Activated CD8-positive, alpha-beta T cell treated with anti-CD3 and anti-CD28 coated beads, Interleukin-2, amount 10 ng/mL, durations not matched to agents 7 days and 5 days (primary cell): Measurements from ENCODE around the gene GPR132. TPM values are rescaled to one million over a fixed set of nuclear protein-coding genes. Genes with fewer than 3 reads are reported as not detected.

ENCODE experiments used
- ATAC-seq: fragments of 150-1000 bp; cut with Tn5 transposase; one replicate; pipeline ENCODE4 v1.10.0; 2021; ENCODE audit warnings: moderate library complexity
- CTCF ChIA-PET: fragments of 350-600 bp; sonication (Branson Sonifier 250); formaldehyde crosslinking; loops from one replicate; lab custom pipeline; 2021; ENCODE audit warnings: antibody characterized with exemption; lab: Charles Lee
- POLR2A ChIA-PET: fragments of 350-600 bp; sonication (Branson Sonifier 250); formaldehyde crosslinking; loops from one replicate; lab custom pipeline; 2021; ENCODE audit warnings: antibody characterized with exemption; lab: Charles Lee
- DNase-seq: peaks from one replicate; pipeline ENCODE4 v3.0.0-alpha.2; 2020
- H3K27ac Mint-ChIP-seq: one replicate; pipeline ENCODE4 v1.8.0; 2021; ENCODE audit warnings: mild to moderate bottlenecking, mixed read lengths
- H3K27me3 Mint-ChIP-seq: one replicate; pipeline ENCODE4 v1.8.0; 2021; ENCODE audit warnings: low read depth, mixed read lengths
- H3K36me3 Mint-ChIP-seq: one replicate; pipeline ENCODE4 v1.8.0; 2021; ENCODE audit warnings: low read depth, mixed read lengths
- H3K4me1 Mint-ChIP-seq: one replicate; pipeline ENCODE4 v1.8.0; 2021; ENCODE audit warnings: low read depth, mixed read lengths
- H3K4me3 Mint-ChIP-seq: one replicate; pipeline ENCODE4 v1.8.0; 2021; ENCODE audit warnings: mild to moderate bottlenecking, mixed read lengths
- H3K9me3 Mint-ChIP-seq: one replicate; pipeline ENCODE4 v1.8.0; 2022; ENCODE audit warnings: mixed read lengths; ENCODE audit not compliant: insufficient read depth
- total RNA-seq, 2 experiments: library from RNA; stranded (reverse); gene quantifications; one replicate each; pipeline ENCODE4 v1.2.3, GENCODE V29; 2021

The GPR132 gene
- total RNA-seq, 2 experiments from 2014 or later: 35.7 to 40.4 TPM

GRCh38 chr14:105059925-105060565 is 5.2 kb downstream of the GPR132 start:
- H3K4me3 Mint-ChIP-seq: peak overlapping the region; percentile 88
- peaks cover 52% of the 10 kb centered on the region for H3K36me3 Mint-ChIP-seq
- ChIA-PET POLR2A (interaction anchor here (0.9 to 1.2 kb wide), 3 partner anchors 12 to 39 kb away, joined by 3 read pairs; partner anchors contain the start of gene CDCA4), CTCF (interaction anchor here (0.8 to 12.2 kb wide), 6 partner anchors 7 to 84 kb away, joined by 3 to 134 read pairs (median 3); no protein-coding TSS in a partner anchor)
- no peaks in the 10 kb centered on the region for H3K9me3 Mint-ChIP-seq
- H3K4me1 Mint-ChIP-seq: peaks cover 59% of the 10 kb centered on the region
- ATAC-seq (no peak), DNase-seq (no peak)
- peak overlapping the region; percentile 93 for H3K27ac Mint-ChIP-seq
- H3K27me3 Mint-ChIP-seq: no peaks in the 10 kb centered on the region

- H3K4me1 Mint-ChIP-seq: peaks cover 54% of the 10 kb centered on the region
- peaks cover 45% of the 10 kb centered on the region for H3K36me3 Mint-ChIP-seq
- H3K9me3 Mint-ChIP-seq: no peaks in the 10 kb centered on the region
- peak overlapping the region; percentile 88 for H3K4me3 Mint-ChIP-seq
- POLR2A ChIA-PET: interaction anchor here (0.9 to 1.5 kb wide), 4 partner anchors 11 to 241 kb away, joined by 3 to 5 read pairs (median 3); partner anchors contain the start of genes BRF1 and CDCA4
- CTCF ChIA-PET: interaction anchor here (0.8 to 12.2 kb wide), 8 partner anchors 8 to 29 kb away, joined by 3 to 134 read pairs (median 4); no protein-coding TSS in a partner anchor
- peak overlapping the region; percentile 93 for H3K27ac Mint-ChIP-seq
- ATAC-seq: peak; percentile 16
- peak; percentile 56 for DNase-seq
- no peaks in the 10 kb centered on the region for H3K27me3 Mint-ChIP-seq
These were observed 6.0 kb downstream of the GPR132 start for GRCh38 chr14:105059035-105059924.

DNA sequence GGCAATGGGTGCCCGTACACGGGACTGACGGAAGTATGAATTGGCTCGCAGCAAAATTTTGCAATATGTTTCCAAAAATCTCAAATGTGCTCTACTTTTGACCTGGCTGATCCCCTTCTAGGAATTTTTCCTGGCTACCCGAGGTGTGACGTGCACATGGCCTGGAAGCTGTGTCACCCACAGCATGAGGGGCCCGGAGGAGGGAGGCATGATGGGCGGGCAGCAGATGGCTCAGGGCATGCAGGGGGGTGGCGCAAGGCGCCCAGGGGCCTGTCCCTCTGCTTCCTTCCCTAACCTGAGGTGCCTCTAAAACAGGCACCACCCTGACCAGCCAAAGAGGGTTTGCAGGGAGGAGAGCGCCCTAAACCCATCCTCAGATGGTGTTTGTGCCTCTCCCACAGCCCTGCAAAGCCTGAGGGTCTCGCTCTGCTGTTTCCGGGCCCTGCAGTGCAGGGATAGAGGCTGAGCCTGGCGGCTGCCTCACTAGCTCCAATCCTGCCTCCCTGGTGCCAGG is 6.7 kb downstream of the GPR132 start:
- no peaks in the 10 kb centered on the region for H3K27me3 Mint-ChIP-seq
- H3K4me3 Mint-ChIP-seq: no peak overlapping the region
- CTCF ChIA-PET: interaction anchor here (0.9 to 12.2 kb wide), 6 partner anchors 9 to 46 kb away, joined by 3 to 134 read pairs (median 6); no protein-coding TSS in a partner anchor
- H3K9me3 Mint-ChIP-seq: no peaks in the 10 kb centered on the region
- POLR2A ChIA-PET: interaction anchor here (1.5 kb wide), 1 partner anchor 242 kb away, joined by 5 read pairs; the partner anchor contains the start of gene BRF1
- H3K27ac Mint-ChIP-seq: peak overlapping the region; percentile 93
- ATAC-seq (no peak), DNase-seq (no peak)
- peaks cover 47% of the 10 kb centered on the region for H3K4me1 Mint-ChIP-seq
- peaks cover 47% of the 10 kb centered on the region for H3K36me3 Mint-ChIP-seq

- no peak overlapping the region for H3K27ac Mint-ChIP-seq
These were observed 8.9 kb downstream of the GPR132 start for GRCh38 chr14:105056303-105056831.

GRCh38 chr14:105055736-105056302 is 9.4 kb downstream of the GPR132 start:
- no peak overlapping the region for H3K27ac Mint-ChIP-seq

More at GRCh38 chr14:105056303-105056831, 8.9 kb downstream of the GPR132 start:
- Mint-ChIP-seq H3K27me3 (no peaks in the 10 kb centered on the region), H3K36me3 (peaks cover 49% of the 10 kb centered on the region), H3K4me1 (peaks cover 31% of the 10 kb centered on the region), H3K9me3 (no peaks in the 10 kb centered on the region), H3K4me3 (no peak overlapping the region)
- ATAC-seq (no peak), DNase-seq (no peak)
- CTCF ChIA-PET: interaction anchor here (1.4 to 12.2 kb wide), 3 partner anchors 9 to 32 kb away, joined by 4 to 134 read pairs (median 6); partner anchors contain the start of gene GPR132
- POLR2A ChIA-PET: interaction anchor here (1.0 kb wide), 1 partner anchor 21 kb away, joined by 3 read pairs; no protein-coding TSS in a partner anchor

DNA sequence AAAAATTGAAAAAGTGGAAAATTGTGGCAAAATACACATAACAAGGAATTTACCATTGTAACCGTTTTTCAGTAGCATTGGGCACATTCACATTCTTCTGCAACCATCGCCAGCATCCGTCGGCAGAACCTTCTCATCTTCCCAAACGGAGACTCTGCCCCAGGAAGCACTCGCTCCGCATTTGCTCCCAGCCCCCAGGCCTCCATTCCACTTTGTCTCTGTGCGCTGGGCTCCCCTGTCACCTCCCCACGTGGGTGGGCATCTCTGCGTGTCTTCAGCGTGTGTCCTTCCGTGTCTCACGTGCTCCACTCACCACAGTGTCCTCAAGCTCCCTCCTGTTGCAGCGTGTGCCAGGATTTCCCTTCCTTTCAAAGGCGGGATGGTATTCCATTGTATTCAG is 9.9 kb downstream of the GPR132 start:
- no peak overlapping the region for H3K27ac Mint-ChIP-seq
- H3K9me3 Mint-ChIP-seq: no peaks in the 10 kb centered on the region
- ChIA-PET POLR2A (no interaction called here), CTCF (no interaction called here)
- no peak overlapping the region for H3K4me3 Mint-ChIP-seq
- no peak for DNase-seq
- no peaks in the 10 kb centered on the region for H3K27me3 Mint-ChIP-seq
- peaks cover 49% of the 10 kb centered on the region for H3K36me3 Mint-ChIP-seq
- ATAC-seq: no peak
- peaks cover 24% of the 10 kb centered on the region for H3K4me1 Mint-ChIP-seq

More at GRCh38 chr14:105055736-105056302, 9.4 kb downstream of the GPR132 start:
- Mint-ChIP-seq H3K27me3 (no peaks in the 10 kb centered on the region), H3K4me3 (no peak overlapping the region), H3K9me3 (no peaks in the 10 kb centered on the region), H3K4me1 (peaks cover 29% of the 10 kb centered on the region), H3K36me3 (peaks cover 54% of the 10 kb centered on the region)
- ChIA-PET CTCF (interaction anchor here (1.4 to 1.8 kb wide), 2 partner anchors 9 to 10 kb away, joined by 4 to 6 read pairs; partner anchors contain the start of gene GPR132), POLR2A (no interaction called here)
- ATAC-seq: no peak
- no peak for DNase-seq

- no peaks in the 10 kb centered on the region for H3K9me3 Mint-ChIP-seq
- ATAC-seq (no peak), DNase-seq (no peak)
- no peak overlapping the region for H3K27ac Mint-ChIP-seq
- H3K36me3 Mint-ChIP-seq: peaks cover 50% of the 10 kb centered on the region
- H3K4me1 Mint-ChIP-seq: peaks cover 11% of the 10 kb centered on the region
- H3K4me3 Mint-ChIP-seq: no peak overlapping the region
- ChIA-PET CTCF (interaction anchor here (1.1 kb wide), 2 partner anchors 9 to 33 kb away, joined by 3 to 4 read pairs; no protein-coding TSS in a partner anchor), POLR2A (interaction anchor here (1.4 kb wide), 1 partner anchor 12 kb away, joined by 6 read pairs; the partner anchor contains the start of gene GPR132)
- no peaks in the 10 kb centered on the region for H3K27me3 Mint-ChIP-seq
These were observed 11.2 kb downstream of the GPR132 start for GRCh38 chr14:105053996-105054395.

GRCh38 chr14:105053421-105053820 is 11.8 kb downstream of the GPR132 start:
- Mint-ChIP-seq H3K27me3 (no peaks in the 10 kb centered on the region), H3K9me3 (no peaks in the 10 kb centered on the region), H3K4me1 (peaks cover 6% of the 10 kb centered on the region), H3K4me3 (no peak overlapping the region), H3K36me3 (peaks cover 50% of the 10 kb centered on the region), H3K27ac (no peak overlapping the region)
- CTCF ChIA-PET: interaction anchor here (1.1 kb wide), 2 partner anchors 8 to 34 kb away, joined by 3 to 4 read pairs; no protein-coding TSS in a partner anchor
- DNase-seq (no peak), ATAC-seq (no peak)
- POLR2A ChIA-PET: interaction anchor here (1.4 kb wide), 1 partner anchor 12 kb away, joined by 6 read pairs; the partner anchor contains the start of gene GPR132

DNA sequence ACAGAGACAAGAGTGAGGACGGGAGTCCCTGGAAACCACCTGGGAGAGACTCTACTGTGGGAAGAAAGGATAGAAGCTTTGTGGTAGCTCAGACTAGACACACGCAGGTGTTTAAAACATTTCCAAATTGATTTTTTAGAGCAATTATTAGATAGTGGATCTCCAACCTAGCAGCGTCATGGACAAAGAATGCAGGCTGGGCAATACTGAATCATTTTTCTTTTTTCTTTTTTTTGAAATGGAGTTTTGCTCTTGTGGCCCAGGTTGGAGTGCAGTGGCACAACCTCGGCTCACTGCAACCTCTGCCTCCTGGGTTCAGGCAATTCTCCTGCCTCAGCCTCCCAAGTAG is 13.1 kb downstream of the GPR132 start:
- CTCF ChIA-PET: no interaction called here
- POLR2A ChIA-PET: no interaction called here
- H3K4me1 Mint-ChIP-seq: peaks cover 1% of the 10 kb centered on the region
- H3K4me3 Mint-ChIP-seq: no peak overlapping the region
- ATAC-seq (no peak), DNase-seq (no peak)
- no peaks in the 10 kb centered on the region for H3K27me3 Mint-ChIP-seq
- H3K9me3 Mint-ChIP-seq: no peaks in the 10 kb centered on the region
- H3K36me3 Mint-ChIP-seq: peaks cover 45% of the 10 kb centered on the region
- H3K27ac Mint-ChIP-seq: no peak overlapping the region

DNA sequence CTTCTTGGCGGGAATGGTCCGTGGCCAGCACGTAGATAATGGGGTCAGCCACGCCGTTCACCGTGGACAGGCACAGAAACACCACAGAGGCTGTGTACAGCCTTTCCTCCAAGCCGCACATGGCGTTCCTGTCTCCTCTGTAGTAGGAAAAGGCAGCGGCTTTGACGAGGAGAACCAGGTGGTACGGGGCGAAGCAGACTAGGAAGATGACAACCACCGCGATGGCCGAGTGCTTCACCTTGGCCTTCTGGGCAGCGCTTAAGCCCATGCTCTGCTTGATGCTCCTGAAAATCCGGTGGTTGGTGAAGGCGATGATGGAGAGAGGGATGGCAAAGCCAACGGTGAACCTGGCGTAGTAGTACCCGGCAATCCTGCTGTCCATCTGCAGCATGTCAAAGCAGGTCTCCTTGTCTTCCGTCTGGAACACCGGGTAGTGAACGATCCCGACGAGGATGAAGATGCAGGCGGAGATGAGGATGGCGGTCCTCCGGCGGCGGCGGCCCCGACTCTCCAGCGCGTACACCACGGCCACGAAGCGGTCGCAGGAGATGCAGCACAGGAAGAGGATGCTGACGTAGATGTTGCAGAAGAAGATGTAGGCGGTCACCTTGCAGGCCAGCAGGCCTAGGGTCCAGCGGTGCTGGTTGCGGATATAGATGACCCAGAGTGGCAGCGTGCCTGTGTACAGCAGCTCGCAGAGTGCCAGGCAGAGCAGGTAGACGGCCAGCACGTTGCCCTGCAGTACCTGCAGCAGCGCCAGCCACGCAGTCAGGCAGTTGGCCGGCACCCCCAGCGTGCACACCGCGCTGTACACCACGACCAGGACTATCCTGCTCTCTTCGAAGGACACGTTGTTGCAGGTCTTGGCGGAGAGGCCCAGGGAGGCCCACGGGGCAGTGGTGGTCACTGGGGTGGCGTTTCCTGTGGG is 13.8 kb downstream of the GPR132 start:
- Mint-ChIP-seq H3K27ac (no peak overlapping the region), H3K4me1 (no peaks in the 10 kb centered on the region), H3K27me3 (no peaks in the 10 kb centered on the region), H3K4me3 (no peak overlapping the region), H3K9me3 (no peaks in the 10 kb centered on the region), H3K36me3 (peaks cover 39% of the 10 kb centered on the region)
- no peak for ATAC-seq
- no peak for DNase-seq
- ChIA-PET POLR2A (no interaction called here), CTCF (no interaction called here)
